HEK293 (cell line): ENCODE measurements around the gene TRAF2.

Experiments used
- CTCF ChIA-PET: fragments of 350-600 bp; formaldehyde crosslinking; extraction: SDS; loops from one replicate; lab custom pipeline; 2021; ENCODE audit warnings: antibody characterized with exemption; lab: Yijun Ruan, JAX
- POLR2A ChIA-PET: fragments of 300-600 bp; formaldehyde crosslinking; extraction: SDS; loops from one replicate; lab custom pipeline; 2020; ENCODE audit warnings: antibody characterized with exemption, inconsistent platforms; lab: Yijun Ruan, JAX
- H3K27ac ChIP-seq: fragments of 200-500 bp; sonication (Bioruptor generic); 2 replicates; pipeline ENCODE4 v1.5.1; 2014; ENCODE audit warnings: low read depth, low read length, control low read depth, inconsistent platforms; ENCODE audit errors: extremely low read depth
- H3K36me3 ChIP-seq, 2 experiments: fragments of 200-500 bp in 1 of 2; sonication (Bioruptor generic) in 1 of 2; 1 replicate in 1 of 2; 2 replicates in 1 of 2; pipeline ENCODE4 v1.5.1; 2014 to 2017; ENCODE audit warnings: inconsistent platforms in 2 of 2, low read length in 2 of 2; ENCODE audit not compliant: control insufficient read depth in 2 of 2, insufficient read depth in 1 of 2
- H3K4me1 ChIP-seq: fragments of 200-500 bp; sonication (Bioruptor generic); 2 replicates; pipeline ENCODE4 v1.5.1; 2014; ENCODE audit warnings: mild to moderate bottlenecking, low read length, inconsistent platforms; ENCODE audit not compliant: control insufficient read depth, insufficient read depth
- H3K4me3 ChIP-seq: 2 replicates; pipeline ENCODE4 v1.5.1; 2011; ENCODE audit warnings: low read depth, mild to moderate bottlenecking, control low read depth, low read length, moderate library complexity
- H3K9me3 ChIP-seq: fragments of 200-500 bp; sonication (Bioruptor generic); 2 replicates; pipeline ENCODE4 v1.5.1; 2014; ENCODE audit warnings: low read depth, low read length, inconsistent platforms; ENCODE audit not compliant: control insufficient read depth, insufficient read depth
- BCL11A ChIP-seq: fragments of 450-650 bp; formaldehyde crosslinking; IDR thresholded peaks from 2 replicates; pipeline ENCODE4 v1.5.1; 2016; ENCODE audit warnings: low read depth, missing biosample characterization, missing genetic modification characterization
- GLIS2 ChIP-seq: fragments of 450-650 bp; formaldehyde crosslinking; IDR thresholded peaks from 2 replicates; pipeline ENCODE4 v1.5.1; 2016; ENCODE audit warnings: missing biosample characterization, missing genetic modification characterization
- HOXD13 ChIP-seq: sonication (generic); formaldehyde crosslinking; IDR thresholded peaks from 2 replicates; pipeline ENCODE4 v1.8.0; 2022; ENCODE audit warnings: missing genetic modification reagents, borderline replicate concordance
- KLF1 ChIP-seq: fragments of 450-650 bp; formaldehyde crosslinking; IDR thresholded peaks from 2 replicates; pipeline ENCODE4 v1.5.1; 2016; ENCODE audit warnings: missing biosample characterization, missing genetic modification characterization
- KLF16 ChIP-seq: fragments of 450-650 bp; formaldehyde crosslinking; IDR thresholded peaks from 2 replicates; pipeline ENCODE4 v1.5.1; 2017; ENCODE audit warnings: missing biosample characterization, missing genetic modification characterization
- SALL2 ChIP-seq: fragments of 450-650 bp; formaldehyde crosslinking; IDR thresholded peaks from 2 replicates; pipeline ENCODE4 v1.5.0; 2017; ENCODE audit warnings: missing biosample characterization, mild to moderate bottlenecking, missing genetic modification characterization, borderline replicate concordance
- TCF7L2 ChIP-seq: IDR thresholded peaks from 2 replicates; pipeline ENCODE4 v1.6.1; 2011; ENCODE audit warnings: low read depth, mild to moderate bottlenecking, inconsistent platforms, low read length, moderate library complexity, borderline replicate concordance
- ZBTB21 ChIP-seq: fragments of 450-650 bp; formaldehyde crosslinking; IDR thresholded peaks from 2 replicates; pipeline ENCODE4 v1.5.1; 2017; ENCODE audit warnings: missing biosample characterization, missing genetic modification characterization
- ZBTB48 ChIP-seq: fragments of 450-650 bp; formaldehyde crosslinking; IDR thresholded peaks from 2 replicates; pipeline ENCODE4 v1.5.1; 2016; ENCODE audit warnings: missing biosample characterization, missing genetic modification characterization
- ZBTB7A ChIP-seq: fragments of 450-650 bp; formaldehyde crosslinking; IDR thresholded peaks from 2 replicates; pipeline ENCODE4 v1.5.1; 2016; ENCODE audit warnings: low read depth, missing biosample characterization, missing genetic modification characterization
- ZFP41 ChIP-seq: fragments of 450-650 bp; formaldehyde crosslinking; IDR thresholded peaks from 2 replicates; pipeline ENCODE4 v1.5.1; 2016; ENCODE audit warnings: missing biosample characterization, missing genetic modification characterization, borderline replicate concordance
- ZNF133 ChIP-seq: fragments of 450-650 bp; formaldehyde crosslinking; IDR thresholded peaks from 2 replicates; pipeline ENCODE4 v1.5.1; 2016; ENCODE audit warnings: missing biosample characterization, missing genetic modification characterization
- ZNF211 ChIP-seq: fragments of 450-650 bp; formaldehyde crosslinking; IDR thresholded peaks from 2 replicates; pipeline ENCODE4 v1.5.1; 2016; ENCODE audit warnings: low read depth, missing biosample characterization, missing genetic modification characterization
- ZNF335 ChIP-seq: fragments of 450-650 bp; formaldehyde crosslinking; conservative IDR thresholded peaks from 2 replicates; pipeline ENCODE4 v1.5.1; 2016; ENCODE audit warnings: missing biosample characterization, missing genetic modification characterization
- ZNF350 ChIP-seq: fragments of 450-650 bp; formaldehyde crosslinking; IDR thresholded peaks from 2 replicates; pipeline ENCODE4 v1.5.0; 2017; ENCODE audit warnings: missing biosample characterization, mild to moderate bottlenecking, missing genetic modification characterization
- ZNF366 ChIP-seq: fragments of 450-650 bp; formaldehyde crosslinking; conservative IDR thresholded peaks from 2 replicates; pipeline ENCODE4 v1.5.1; 2016; ENCODE audit warnings: missing biosample characterization, missing genetic modification characterization
- ZNF426 ChIP-seq: fragments of 450-650 bp; formaldehyde crosslinking; IDR thresholded peaks from 2 replicates; pipeline ENCODE4 v1.5.1; 2017; ENCODE audit warnings: missing biosample characterization, missing genetic modification characterization, mild to moderate bottlenecking, inconsistent platforms, moderate library complexity
- ZNF510 ChIP-seq: fragments of 450-650 bp; formaldehyde crosslinking; IDR thresholded peaks from 2 replicates; pipeline ENCODE4 v1.5.1; 2018; ENCODE audit warnings: mild to moderate bottlenecking, missing genetic modification characterization, missing biosample characterization; ENCODE audit not compliant: insufficient replicate concordance
- ZNF610 ChIP-seq: fragments of 450-650 bp; formaldehyde crosslinking; IDR thresholded peaks from 2 replicates; pipeline ENCODE4 v1.5.1; 2016; ENCODE audit warnings: missing biosample characterization, missing genetic modification characterization, borderline replicate concordance
- ZNF654 ChIP-seq: fragments of 450-650 bp; formaldehyde crosslinking; IDR thresholded peaks from 2 replicates; pipeline ENCODE4 v1.5.1; 2016; ENCODE audit warnings: low read depth, missing biosample characterization, missing genetic modification characterization
- ZNF707 ChIP-seq: fragments of 450-650 bp; formaldehyde crosslinking; IDR thresholded peaks from 2 replicates; pipeline ENCODE4 v1.5.1; 2016; ENCODE audit warnings: missing biosample characterization, missing genetic modification characterization
- ZNF76 ChIP-seq: fragments of 450-650 bp; formaldehyde crosslinking; IDR thresholded peaks from 2 replicates; pipeline ENCODE4; 2016; ENCODE audit warnings: low read depth, missing biosample characterization, missing genetic modification characterization, borderline replicate concordance
- ZNF777 ChIP-seq: fragments of 450-650 bp; formaldehyde crosslinking; IDR thresholded peaks from 2 replicates; pipeline ENCODE4 v1.5.1; 2017; ENCODE audit warnings: missing biosample characterization, missing genetic modification characterization, borderline replicate concordance
- ZNF791 ChIP-seq: fragments of 450-650 bp; formaldehyde crosslinking; IDR thresholded peaks from 2 replicates; pipeline ENCODE4 v1.5.1; 2016; ENCODE audit warnings: missing biosample characterization, missing genetic modification characterization
- ZNF792 ChIP-seq: fragments of 450-650 bp; formaldehyde crosslinking; IDR thresholded peaks from 2 replicates; pipeline ENCODE4 v1.5.1; 2016; ENCODE audit warnings: missing biosample characterization, missing genetic modification characterization
- TF ChIP-seq, protein P1 (sequence below): fragments of 450-650 bp; formaldehyde crosslinking; IDR thresholded peaks from 2 replicates; pipeline ENCODE4 v1.5.1; 2016; ENCODE audit warnings: missing biosample characterization, missing genetic modification characterization
- TF ChIP-seq, protein P2 (sequence below): fragments of 450-650 bp; formaldehyde crosslinking; IDR thresholded peaks from 2 replicates; pipeline ENCODE4 v1.5.1; 2017; ENCODE audit warnings: missing biosample characterization, missing genetic modification characterization
- TF ChIP-seq, protein P3 (sequence below): fragments of 450-650 bp; formaldehyde crosslinking; IDR thresholded peaks from 2 replicates; pipeline ENCODE4 v1.5.1; 2016; ENCODE audit warnings: missing biosample characterization, missing genetic modification characterization

Gene TRAF2

DNA sequence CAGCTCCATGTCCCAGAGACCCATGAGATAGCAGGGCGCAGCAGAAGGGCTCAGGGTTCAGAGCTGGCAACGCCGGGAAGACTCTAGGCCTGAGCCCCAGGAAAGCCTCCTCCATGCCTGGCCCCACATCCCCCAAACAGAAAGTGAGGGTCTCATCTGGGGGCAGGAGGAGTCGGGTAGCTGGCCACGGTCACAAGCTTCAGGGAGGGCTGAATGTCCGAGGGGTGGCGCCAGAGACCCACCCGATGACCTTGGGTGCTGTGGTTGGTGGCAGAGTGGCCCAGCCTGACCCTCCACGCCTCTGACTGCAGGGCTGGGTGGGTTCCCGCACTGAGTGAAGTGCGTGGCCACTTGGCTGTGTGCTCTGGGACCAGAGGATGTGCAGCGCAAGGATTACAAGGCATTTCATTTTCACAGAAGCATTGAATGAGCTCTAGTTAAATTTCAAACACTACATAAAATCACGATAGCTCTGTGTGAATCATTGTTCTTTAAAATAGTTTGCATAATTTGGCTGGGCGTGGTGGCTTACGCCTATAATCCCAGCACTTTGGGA, 61.7 kb downstream of the TRAF2 start:
- ChIA-PET CTCF (interaction anchor here (0.6 to 5.7 kb wide), 34 partner anchors 9 to 708 kb away, joined by 3 to 119 read pairs (median 5); partner anchors contain the start of genes CLIC3, FUT7, LCN8 and NPDC1), POLR2A (interaction anchor here (0.6 to 4.9 kb wide), 14 partner anchors 21 to 185 kb away, joined by 3 to 24 read pairs (median 4); partner anchors contain the start of genes AJM1, MAN1B1, PAXX and PTGDS)
- Histone ChIP-seq H3K9me3 (no peaks in the 10 kb centered on the region), H3K4me1 (no peaks in the 10 kb centered on the region; the same call in 1 of the 2 replicates), H3K4me3 (no peak overlapping the region), H3K36me3 (peaks cover 0 to 4% of the 10 kb centered on the region in 2 experiments; a peak in 1 of 3 replicates), H3K27ac (no peak overlapping the region)
- TF ChIP-seq ZNF777 (tag by site-specific recombination) (no peak), ZBTB21 (tag by site-specific recombination) (no peak), ZNF510 (no peak), ZNF791 (tag by site-specific recombination) (no peak), ZNF133 (tag by site-specific recombination) (no peak), ZNF792 (tag by site-specific recombination) (no peak), ZNF707 (tag by site-specific recombination) (no peak), ZNF654 (peak; percentile 36; the same call in 1 of the 2 replicates), SALL2 (no peak), ZNF610 (tag by site-specific recombination) (no peak), ZNF211 (tag by site-specific recombination) (no peak), KLF1 (tag by site-specific recombination) (peak; percentile 98), ZFP41 (tag by site-specific recombination) (no peak), GLIS2 (tag by site-specific recombination) (0 out of 2 replicates have a peak, but pooled peaks have one; percentile 16), TCF7L2 (no peak), HOXD13 (CRISPR knock-in tag) (no peak), BCL11A (tag by site-specific recombination) (no peak)
- TF ChIP-seq, protein P1, sequence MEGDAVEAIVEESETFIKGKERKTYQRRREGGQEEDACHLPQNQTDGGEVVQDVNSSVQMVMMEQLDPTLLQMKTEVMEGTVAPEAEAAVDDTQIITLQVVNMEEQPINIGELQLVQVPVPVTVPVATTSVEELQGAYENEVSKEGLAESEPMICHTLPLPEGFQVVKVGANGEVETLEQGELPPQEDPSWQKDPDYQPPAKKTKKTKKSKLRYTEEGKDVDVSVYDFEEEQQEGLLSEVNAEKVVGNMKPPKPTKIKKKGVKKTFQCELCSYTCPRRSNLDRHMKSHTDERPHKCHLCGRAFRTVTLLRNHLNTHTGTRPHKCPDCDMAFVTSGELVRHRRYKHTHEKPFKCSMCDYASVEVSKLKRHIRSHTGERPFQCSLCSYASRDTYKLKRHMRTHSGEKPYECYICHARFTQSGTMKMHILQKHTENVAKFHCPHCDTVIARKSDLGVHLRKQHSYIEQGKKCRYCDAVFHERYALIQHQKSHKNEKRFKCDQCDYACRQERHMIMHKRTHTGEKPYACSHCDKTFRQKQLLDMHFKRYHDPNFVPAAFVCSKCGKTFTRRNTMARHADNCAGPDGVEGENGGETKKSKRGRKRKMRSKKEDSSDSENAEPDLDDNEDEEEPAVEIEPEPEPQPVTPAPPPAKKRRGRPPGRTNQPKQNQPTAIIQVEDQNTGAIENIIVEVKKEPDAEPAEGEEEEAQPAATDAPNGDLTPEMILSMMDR (tag by site-specific recombination): peak; percentile 65; the same call in 1 of the 2 replicates

DNA sequence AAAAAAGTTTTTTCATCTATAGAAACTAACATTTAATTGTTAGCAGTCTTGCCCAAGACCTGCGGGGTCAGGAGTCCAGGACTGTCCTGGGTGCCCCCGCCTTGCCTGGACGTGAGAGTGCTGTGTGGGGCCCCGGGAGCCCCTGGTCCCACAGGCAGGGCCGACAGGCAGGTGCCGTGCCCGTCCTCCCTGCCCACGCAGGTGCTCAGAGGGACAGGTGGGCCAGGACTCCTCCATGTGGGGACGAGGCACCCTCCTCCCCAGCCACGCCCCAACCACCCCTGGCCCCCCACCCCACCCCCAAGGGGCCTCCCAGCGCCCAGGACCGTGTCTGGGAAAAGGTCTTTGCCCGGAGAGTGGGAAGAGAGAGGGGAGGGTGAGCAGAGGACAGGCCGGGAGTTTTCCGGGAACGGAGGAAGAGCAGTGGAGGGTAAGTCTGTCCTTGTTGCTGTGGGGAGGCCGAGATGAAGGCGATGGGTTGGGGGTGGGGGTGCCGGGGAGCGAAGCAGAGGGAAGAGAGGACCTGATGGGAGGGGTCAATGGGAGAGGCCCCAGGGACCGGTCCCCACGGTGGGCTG, 63.0 kb downstream of the TRAF2 start:
- Histone ChIP-seq H3K9me3 (no peaks in the 10 kb centered on the region), H3K27ac (peak overlapping the region; percentile 76), H3K4me3 (peak overlapping the region; percentile 55), H3K36me3 (no peaks in the 10 kb centered on the region), H3K4me1 (no peaks in the 10 kb centered on the region; the same call in 1 of the 2 replicates)
- POLR2A ChIA-PET: interaction anchor here (0.5 to 4.9 kb wide), 6 partner anchors 44 to 223 kb away, joined by 3 to 24 read pairs (median 3); partner anchors contain the start of genes ABCA2, CLIC3 and PAXX
- CTCF ChIA-PET: interaction anchor here (0.6 to 5.7 kb wide), 9 partner anchors 11 to 156 kb away, joined by 3 to 119 read pairs (median 5); partner anchors contain the start of genes CLIC3 and FUT7
- TF ChIP-seq ZNF366 (tag by site-specific recombination) (peak; percentile 70), ZNF133 (tag by site-specific recombination) (no peak), ZBTB7A (tag by site-specific recombination) (0 out of 2 replicates have a peak, but pooled peaks have one; percentile 95), ZNF350 (no peak), ZNF335 (peak; percentile 83), ZNF426 (tag by site-specific recombination) (no peak), ZNF76 (0 out of 2 replicates have a peak, but pooled peaks have one; percentile 18), ZBTB48 (tag by site-specific recombination) (peak; percentile 30; the same call in 1 of the 2 replicates), KLF16 (tag by site-specific recombination) (0 out of 2 replicates have a peak, but pooled peaks have one; percentile 49)
- TF ChIP-seq, protein P2, sequence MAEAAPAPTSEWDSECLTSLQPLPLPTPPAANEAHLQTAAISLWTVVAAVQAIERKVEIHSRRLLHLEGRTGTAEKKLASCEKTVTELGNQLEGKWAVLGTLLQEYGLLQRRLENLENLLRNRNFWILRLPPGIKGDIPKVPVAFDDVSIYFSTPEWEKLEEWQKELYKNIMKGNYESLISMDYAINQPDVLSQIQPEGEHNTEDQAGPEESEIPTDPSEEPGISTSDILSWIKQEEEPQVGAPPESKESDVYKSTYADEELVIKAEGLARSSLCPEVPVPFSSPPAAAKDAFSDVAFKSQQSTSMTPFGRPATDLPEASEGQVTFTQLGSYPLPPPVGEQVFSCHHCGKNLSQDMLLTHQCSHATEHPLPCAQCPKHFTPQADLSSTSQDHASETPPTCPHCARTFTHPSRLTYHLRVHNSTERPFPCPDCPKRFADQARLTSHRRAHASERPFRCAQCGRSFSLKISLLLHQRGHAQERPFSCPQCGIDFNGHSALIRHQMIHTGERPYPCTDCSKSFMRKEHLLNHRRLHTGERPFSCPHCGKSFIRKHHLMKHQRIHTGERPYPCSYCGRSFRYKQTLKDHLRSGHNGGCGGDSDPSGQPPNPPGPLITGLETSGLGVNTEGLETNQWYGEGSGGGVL (tag by site-specific recombination): peak; percentile 94
- TF ChIP-seq, protein P3, sequence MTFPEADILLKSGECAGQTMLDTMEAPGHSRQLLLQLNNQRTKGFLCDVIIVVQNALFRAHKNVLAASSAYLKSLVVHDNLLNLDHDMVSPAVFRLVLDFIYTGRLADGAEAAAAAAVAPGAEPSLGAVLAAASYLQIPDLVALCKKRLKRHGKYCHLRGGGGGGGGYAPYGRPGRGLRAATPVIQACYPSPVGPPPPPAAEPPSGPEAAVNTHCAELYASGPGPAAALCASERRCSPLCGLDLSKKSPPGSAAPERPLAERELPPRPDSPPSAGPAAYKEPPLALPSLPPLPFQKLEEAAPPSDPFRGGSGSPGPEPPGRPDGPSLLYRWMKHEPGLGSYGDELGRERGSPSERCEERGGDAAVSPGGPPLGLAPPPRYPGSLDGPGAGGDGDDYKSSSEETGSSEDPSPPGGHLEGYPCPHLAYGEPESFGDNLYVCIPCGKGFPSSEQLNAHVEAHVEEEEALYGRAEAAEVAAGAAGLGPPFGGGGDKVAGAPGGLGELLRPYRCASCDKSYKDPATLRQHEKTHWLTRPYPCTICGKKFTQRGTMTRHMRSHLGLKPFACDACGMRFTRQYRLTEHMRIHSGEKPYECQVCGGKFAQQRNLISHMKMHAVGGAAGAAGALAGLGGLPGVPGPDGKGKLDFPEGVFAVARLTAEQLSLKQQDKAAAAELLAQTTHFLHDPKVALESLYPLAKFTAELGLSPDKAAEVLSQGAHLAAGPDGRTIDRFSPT (tag by site-specific recombination): no peak
